Ovary (tissue), 3 donors: ENCODE results near the gene CPA1.

Source experiments
- POLR2A ChIP-seq: fragments of 450-650 bp; IDR thresholded peaks from one replicate; pipeline ENCODE4 v1.6.1; 2017; ENCODE audit warnings: antibody characterized with exemption, mild to moderate bottlenecking, moderate library complexity
- TF ChIP-seq, protein P1 (sequence below), 3 donors: fragments of 450-650 bp in 2 of 3; fragments of 200-600 bp in 1 of 3; IDR thresholded peaks; one replicate each; pipeline versions ENCODE4 v1.5.1 to v1.8.0; 2016 to 2022; ENCODE audit warnings: antibody characterized with exemption in 3 of 3, mild to moderate bottlenecking in 1 of 3
- donor health status: DM: no; HTN: no; CAD: no.

- TF ChIP-seq, protein P1, sequence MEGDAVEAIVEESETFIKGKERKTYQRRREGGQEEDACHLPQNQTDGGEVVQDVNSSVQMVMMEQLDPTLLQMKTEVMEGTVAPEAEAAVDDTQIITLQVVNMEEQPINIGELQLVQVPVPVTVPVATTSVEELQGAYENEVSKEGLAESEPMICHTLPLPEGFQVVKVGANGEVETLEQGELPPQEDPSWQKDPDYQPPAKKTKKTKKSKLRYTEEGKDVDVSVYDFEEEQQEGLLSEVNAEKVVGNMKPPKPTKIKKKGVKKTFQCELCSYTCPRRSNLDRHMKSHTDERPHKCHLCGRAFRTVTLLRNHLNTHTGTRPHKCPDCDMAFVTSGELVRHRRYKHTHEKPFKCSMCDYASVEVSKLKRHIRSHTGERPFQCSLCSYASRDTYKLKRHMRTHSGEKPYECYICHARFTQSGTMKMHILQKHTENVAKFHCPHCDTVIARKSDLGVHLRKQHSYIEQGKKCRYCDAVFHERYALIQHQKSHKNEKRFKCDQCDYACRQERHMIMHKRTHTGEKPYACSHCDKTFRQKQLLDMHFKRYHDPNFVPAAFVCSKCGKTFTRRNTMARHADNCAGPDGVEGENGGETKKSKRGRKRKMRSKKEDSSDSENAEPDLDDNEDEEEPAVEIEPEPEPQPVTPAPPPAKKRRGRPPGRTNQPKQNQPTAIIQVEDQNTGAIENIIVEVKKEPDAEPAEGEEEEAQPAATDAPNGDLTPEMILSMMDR (IDR thresholded peaks at IDR 0.05) = no peak
- no peak for TF ChIP-seq POLR2A
Measured at GRCh38 chr7:130380861-130381455, 664 bp downstream of the CPA1 start.
